Activated B cell treated with CpG ODN at 0.5 μM for 24 hours (primary cell): ENCODE results near the gene FAM78A. TPM values are rescaled to one million over a fixed set of nuclear protein-coding genes. Genes with fewer than 3 reads are reported as not detected.

Source experiments
- ATAC-seq: fragments of 200-7000 bp; cut with Tn5 transposase; one replicate; pipeline ENCODE4 v1.10.0; 2021; ENCODE audit warnings: low read depth, mild to moderate bottlenecking, moderate library complexity
- CTCF ChIA-PET: fragments of 350-600 bp; sonication (Branson Sonifier 250); formaldehyde crosslinking; loops from one replicate; lab custom pipeline; 2021; ENCODE audit warnings: antibody characterized with exemption; lab: Charles Lee
- POLR2A ChIA-PET: fragments of 350-600 bp; sonication (Branson Sonifier 250); formaldehyde crosslinking; loops from one replicate; lab custom pipeline; 2021; ENCODE audit warnings: antibody characterized with exemption; lab: Charles Lee
- DNase-seq: peaks from one replicate; pipeline ENCODE4 v3.0.0; 2022
- H3K27ac Mint-ChIP-seq: one replicate; pipeline ENCODE4 v1.8.0; 2020; ENCODE audit warnings: mixed read lengths
- H3K27me3 Mint-ChIP-seq: one replicate; pipeline ENCODE4 v1.8.0; 2021; ENCODE audit warnings: mixed read lengths
- H3K36me3 Mint-ChIP-seq: one replicate; pipeline ENCODE4 v1.8.0; 2021; ENCODE audit warnings: low read depth, mixed read lengths
- H3K4me1 Mint-ChIP-seq: one replicate; pipeline ENCODE4 v1.8.0; 2021; ENCODE audit warnings: mixed read lengths
- H3K4me3 Mint-ChIP-seq: one replicate; pipeline ENCODE4 v1.8.0; 2020; ENCODE audit warnings: mild to moderate bottlenecking, mixed read lengths
- H3K9me3 Mint-ChIP-seq: one replicate; pipeline ENCODE4 v1.8.0; 2020; ENCODE audit warnings: mixed read lengths
- intact Hi-C: fragments of 100-400 bp; cut with micrococcal nuclease; formaldehyde crosslinking; loops from one replicate; pipeline ENCODE4 v1.15.1; 2024
- total RNA-seq: library from RNA; stranded (reverse); gene quantifications from 2 replicates; pipeline ENCODE4 v1.2.3, GENCODE V29; 2022
- TF ChIP-seq, protein P1 (sequence below): fragments of 200-600 bp; IDR thresholded peaks from one replicate; pipeline ENCODE4 v1.8.0; 2022; ENCODE audit warnings: antibody characterized with exemption, mild to moderate bottlenecking

The FAM78A gene
- total RNA-seq, 1 donor from 2014 or later, result 22.9 TPM

- POLR2A ChIA-PET, result interaction anchor here (0.6 to 7.4 kb wide), 5 partner anchors 17 to 1280 kb away, joined by 3 to 128 read pairs (median 5); no protein-coding TSS in a partner anchor
- DNase-seq, result no peak
- TF ChIP-seq, protein P1, sequence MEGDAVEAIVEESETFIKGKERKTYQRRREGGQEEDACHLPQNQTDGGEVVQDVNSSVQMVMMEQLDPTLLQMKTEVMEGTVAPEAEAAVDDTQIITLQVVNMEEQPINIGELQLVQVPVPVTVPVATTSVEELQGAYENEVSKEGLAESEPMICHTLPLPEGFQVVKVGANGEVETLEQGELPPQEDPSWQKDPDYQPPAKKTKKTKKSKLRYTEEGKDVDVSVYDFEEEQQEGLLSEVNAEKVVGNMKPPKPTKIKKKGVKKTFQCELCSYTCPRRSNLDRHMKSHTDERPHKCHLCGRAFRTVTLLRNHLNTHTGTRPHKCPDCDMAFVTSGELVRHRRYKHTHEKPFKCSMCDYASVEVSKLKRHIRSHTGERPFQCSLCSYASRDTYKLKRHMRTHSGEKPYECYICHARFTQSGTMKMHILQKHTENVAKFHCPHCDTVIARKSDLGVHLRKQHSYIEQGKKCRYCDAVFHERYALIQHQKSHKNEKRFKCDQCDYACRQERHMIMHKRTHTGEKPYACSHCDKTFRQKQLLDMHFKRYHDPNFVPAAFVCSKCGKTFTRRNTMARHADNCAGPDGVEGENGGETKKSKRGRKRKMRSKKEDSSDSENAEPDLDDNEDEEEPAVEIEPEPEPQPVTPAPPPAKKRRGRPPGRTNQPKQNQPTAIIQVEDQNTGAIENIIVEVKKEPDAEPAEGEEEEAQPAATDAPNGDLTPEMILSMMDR, result no peak
- ATAC-seq, result no peak
- intact Hi-C loops, result loop anchor here (10.0 kb wide), 1 partner anchor 99 kb away; no protein-coding TSS in a partner anchor
- Mint-ChIP-seq H3K9me3 (no peaks in the 10 kb centered on the region), H3K36me3 (peaks cover 42% of the 10 kb centered on the region), H3K4me1 (peaks cover 17% of the 10 kb centered on the region), H3K27me3 (no peaks in the 10 kb centered on the region), H3K27ac (no peak overlapping the region), H3K4me3 (no peak overlapping the region)
- CTCF ChIA-PET, result no interaction called here
These were observed 40.1 kb downstream of the FAM78A start for GRCh38 chr9:131236161-131236560.

- POLR2A ChIA-PET, result interaction anchor here (0.6 to 7.4 kb wide), 6 partner anchors 18 to 1279 kb away, joined by 3 to 128 read pairs (median 6); no protein-coding TSS in a partner anchor
- peaks cover 17% of the 10 kb centered on the region for H3K4me1 Mint-ChIP-seq
These were observed 40.8 kb downstream of the FAM78A start for GRCh38 chr9:131235480-131235851.

GRCh38 chr9:131234799-131235479, 41.4 kb downstream of the FAM78A start:
- ChIA-PET CTCF (no interaction called here), POLR2A (interaction anchor here (0.6 to 7.4 kb wide), 3 partner anchors 18 to 99 kb away, joined by 4 to 128 read pairs (median 12); no protein-coding TSS in a partner anchor)
- ATAC-seq (no peak), DNase-seq (no peak)
- peaks cover 17% of the 10 kb centered on the region for H3K4me1 Mint-ChIP-seq
- no peak overlapping the region for H3K4me3 Mint-ChIP-seq
- TF ChIP-seq, protein P1, result no peak
- H3K36me3 Mint-ChIP-seq, result peaks cover 53% of the 10 kb centered on the region
- H3K9me3 Mint-ChIP-seq, result no peaks in the 10 kb centered on the region
- intact Hi-C loops, result loop anchor here (10.0 kb wide), 1 partner anchor 100 kb away; no protein-coding TSS in a partner anchor
- H3K27me3 Mint-ChIP-seq, result no peaks in the 10 kb centered on the region
- H3K27ac Mint-ChIP-seq, result no peak overlapping the region

More at GRCh38 chr9:131235480-131235851, 40.8 kb downstream of the FAM78A start:
- no peak overlapping the region for H3K4me3 Mint-ChIP-seq
- no peak overlapping the region for H3K27ac Mint-ChIP-seq
- no peak for DNase-seq
- CTCF ChIA-PET, result no interaction called here
- ATAC-seq, result no peak
- H3K27me3 Mint-ChIP-seq, result no peaks in the 10 kb centered on the region
- no peaks in the 10 kb centered on the region for H3K9me3 Mint-ChIP-seq
- intact Hi-C loops, result loop anchor here (10.0 kb wide), 1 partner anchor 99 kb away; no protein-coding TSS in a partner anchor
- H3K36me3 Mint-ChIP-seq, result peaks cover 48% of the 10 kb centered on the region
- TF ChIP-seq, protein P1, result no peak

- TF ChIP-seq, protein P1, result no peak
- CTCF ChIA-PET, result no interaction called here
- Mint-ChIP-seq H3K27ac (no peak overlapping the region), H3K27me3 (no peaks in the 10 kb centered on the region), H3K9me3 (no peaks in the 10 kb centered on the region), H3K36me3 (peaks cover 62% of the 10 kb centered on the region), H3K4me3 (no peak overlapping the region), H3K4me1 (peaks cover 12% of the 10 kb centered on the region)
- POLR2A ChIA-PET, result interaction anchor here (7.4 kb wide), 1 partner anchor 19 kb away, joined by 128 read pairs; no protein-coding TSS in a partner anchor
- ATAC-seq (no peak), DNase-seq (no peak)
- intact Hi-C loops, result loop anchor here (10.0 kb wide), 1 partner anchor 101 kb away; no protein-coding TSS in a partner anchor
These were observed 42.3 kb downstream of the FAM78A start for GRCh38 chr9:131233995-131234394.

GRCh38 chr9:131233556-131233955, 42.8 kb downstream of the FAM78A start:
- ATAC-seq (no peak), DNase-seq (no peak)
- POLR2A ChIA-PET, result interaction anchor here (7.4 kb wide), 1 partner anchor 20 kb away, joined by 128 read pairs; no protein-coding TSS in a partner anchor

More at GRCh38 chr9:131233556-131233955, 42.8 kb downstream of the FAM78A start:
- Mint-ChIP-seq H3K4me1 (peaks cover 8% of the 10 kb centered on the region), H3K27me3 (no peaks in the 10 kb centered on the region), H3K36me3 (peaks cover 66% of the 10 kb centered on the region), H3K9me3 (no peaks in the 10 kb centered on the region), H3K4me3 (no peak overlapping the region), H3K27ac (no peak overlapping the region)
- CTCF ChIA-PET, result no interaction called here
- TF ChIP-seq, protein P1, result no peak
- intact Hi-C loops, result loop anchor here (10.0 kb wide), 1 partner anchor 101 kb away; no protein-coding TSS in a partner anchor
